Osteoblast (primary cell): ENCODE results near the gene TRIM65. TPM values are rescaled to one million over a fixed set of nuclear protein-coding genes. Genes with fewer than 3 reads are reported as not detected.

Source experiments
- DNase-seq: peaks from one replicate; pipeline ENCODE4 v3.0.0; 2011; ENCODE audit warnings: low spot score, mixed read lengths; ENCODE audit not compliant: insufficient read length; ENCODE audit errors: missing footprints
- H2AFZ ChIP-seq: 2 replicates; pipeline ENCODE4 v1.6.0; 2011; ENCODE audit warnings: mild to moderate bottlenecking, low read length
- H3K27ac ChIP-seq: 2 replicates; pipeline ENCODE4 v1.5.1; 2011; ENCODE audit warnings: mild to moderate bottlenecking, low read depth, low read length, moderate library complexity
- H3K27me3 ChIP-seq: 2 replicates; pipeline ENCODE4 v1.6.0; 2012; ENCODE audit warnings: mild to moderate bottlenecking, control low read depth, inconsistent platforms, low read length, moderate library complexity; ENCODE audit not compliant: insufficient read depth
- H3K36me3 ChIP-seq: 2 replicates; pipeline ENCODE4 v1.5.1; 2011; ENCODE audit warnings: mild to moderate bottlenecking, low read length, control low read depth, moderate library complexity; ENCODE audit not compliant: insufficient read depth
- H3K4me1 ChIP-seq: 2 replicates; pipeline ENCODE4 v1.5.1; 2011; ENCODE audit warnings: mild to moderate bottlenecking, low read length, control low read depth, moderate library complexity; ENCODE audit not compliant: insufficient read depth
- H3K4me2 ChIP-seq: 2 replicates; pipeline ENCODE4 v1.6.0; 2011; ENCODE audit warnings: mild to moderate bottlenecking, low read length; ENCODE audit not compliant: insufficient read depth
- H3K4me3 ChIP-seq: fragments of 200-600 bp; sonication (generic); 3 replicates; pipeline ENCODE4 v1.5.1; 2012; ENCODE audit warnings: mild to moderate bottlenecking, low read length, inconsistent platforms; ENCODE audit not compliant: insufficient read depth
- H3K79me2 ChIP-seq: 2 replicates; pipeline ENCODE4 v1.6.0; 2012; ENCODE audit warnings: mild to moderate bottlenecking, low read length, control low read depth, inconsistent platforms; ENCODE audit not compliant: insufficient read depth
- H3K9me3 ChIP-seq: 2 replicates; pipeline ENCODE4 v1.5.1; 2011; ENCODE audit warnings: low read depth, low read length, control low read depth
- H4K20me1 ChIP-seq: 2 replicates; pipeline ENCODE4 v1.6.0; 2012; ENCODE audit warnings: mild to moderate bottlenecking, low read length, control low read depth; ENCODE audit not compliant: insufficient read depth
- CTCF ChIP-seq: IDR thresholded peaks from 2 replicates; pipeline ENCODE4 v1.5.1; 2011; ENCODE audit warnings: mild to moderate bottlenecking, low read depth, low read length, moderate library complexity; ENCODE audit errors: extremely low read depth
- total RNA-seq: library from RNA; depleted of rRNA; stranded (reverse); fragments of >200 nt; gene quantifications from 2 replicates; pipeline ENCODE4 v1.2.3, GENCODE V29; 2012

TRIM65 gene
- total RNA-seq, 1 donor: 22.8 TPM

DNA sequence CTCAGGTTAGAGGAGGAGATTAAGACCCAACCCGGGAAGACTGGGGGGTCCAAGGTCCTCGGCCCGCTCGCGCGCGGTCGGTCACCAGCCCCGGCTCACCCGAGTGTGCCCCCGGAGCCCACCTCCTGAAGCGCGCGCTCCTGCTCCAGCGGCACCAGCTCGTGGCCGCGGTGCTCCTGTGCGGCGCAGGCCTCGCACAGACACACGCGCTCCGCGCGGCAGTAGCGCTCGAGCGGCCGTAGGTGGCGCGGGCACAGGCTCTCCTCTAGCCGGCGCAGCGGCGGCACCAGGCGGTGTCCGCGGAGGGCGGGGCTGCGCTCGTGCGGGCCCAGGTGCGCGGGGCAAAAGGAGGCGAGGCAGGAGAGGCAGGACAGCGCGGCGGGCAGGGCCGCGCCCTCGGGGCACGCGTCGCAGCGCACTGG, 19.0 kb downstream of the TRIM65 start:
- no peaks in the 10 kb centered on the region for H3K36me3 ChIP-seq
- H4K20me1 ChIP-seq: peaks cover 3% of the 10 kb centered on the region
- DNase-seq: peak; percentile 95
- H3K4me3 ChIP-seq: peak overlapping the region; percentile 77
- no peaks in the 10 kb centered on the region for H3K79me2 ChIP-seq
- peaks cover 6% of the 10 kb centered on the region for H3K27me3 ChIP-seq
- H2AFZ ChIP-seq: peak overlapping the region; percentile 80
- peak overlapping the region; percentile 41 for H3K27ac ChIP-seq
- no peaks in the 10 kb centered on the region for H3K9me3 ChIP-seq
- H3K4me1 ChIP-seq: peaks cover 27% of the 10 kb centered on the region
- peak; percentile 13 for TF ChIP-seq CTCF
- H3K4me2 ChIP-seq: peak overlapping the region; percentile 86

DNA sequence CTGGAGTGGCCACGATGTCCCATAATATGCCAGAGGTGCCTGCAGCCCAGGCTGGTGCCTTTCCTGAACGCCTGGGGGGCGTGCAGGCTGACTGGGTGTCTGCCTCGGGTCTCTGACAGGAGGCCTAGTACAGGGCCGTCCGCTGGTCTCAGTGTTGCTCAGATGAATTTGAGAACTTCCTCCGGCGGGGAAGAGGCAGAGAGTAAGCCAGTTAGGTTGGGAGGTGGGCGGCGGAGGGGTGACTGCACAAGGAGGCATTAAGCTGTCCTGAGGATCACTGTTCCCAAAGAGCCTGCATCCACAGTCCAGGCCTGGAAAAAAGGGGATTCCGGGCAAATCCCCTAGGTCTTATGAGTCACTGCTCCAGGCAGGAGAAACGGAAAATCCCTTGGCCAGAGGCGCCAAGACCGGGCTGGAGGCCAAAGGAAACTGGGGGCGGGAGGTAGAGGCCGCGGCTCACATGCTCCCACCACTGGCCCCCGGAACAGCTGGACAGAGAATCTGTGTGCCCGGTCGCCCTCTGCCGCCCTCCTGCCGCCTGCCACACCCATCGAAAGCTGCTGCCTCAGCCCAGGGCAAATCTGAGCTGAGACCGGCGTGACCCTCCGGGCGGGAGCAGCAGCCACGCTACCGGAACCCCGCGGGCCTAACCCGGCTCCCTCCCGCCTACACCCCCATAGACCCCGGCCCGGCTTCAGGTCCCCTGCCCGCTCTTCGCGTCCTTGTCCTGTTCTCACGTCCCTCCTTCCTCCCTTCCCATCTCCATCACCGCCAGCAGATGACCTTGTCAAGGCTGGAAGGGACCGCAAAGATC, 19.6 kb downstream of the TRIM65 start:
- no peaks in the 10 kb centered on the region for H3K79me2 ChIP-seq
- peaks cover 32% of the 10 kb centered on the region for H3K4me1 ChIP-seq
- peak; percentile 99 for DNase-seq
- TF ChIP-seq CTCF: peak; percentile 11
- peak overlapping the region; percentile 80 for H2AFZ ChIP-seq
- no peaks in the 10 kb centered on the region for H3K9me3 ChIP-seq
- no peaks in the 10 kb centered on the region for H3K36me3 ChIP-seq
- peaks cover 6% of the 10 kb centered on the region for H3K27me3 ChIP-seq
- peak overlapping the region; percentile 91 for H3K27ac ChIP-seq
- H3K4me2 ChIP-seq: peak overlapping the region; percentile 86
- peaks cover 3% of the 10 kb centered on the region for H4K20me1 ChIP-seq
- H3K4me3 ChIP-seq: peak overlapping the region; percentile 77

- Histone ChIP-seq H3K27ac (peak overlapping the region; percentile 91), H2AFZ (peak overlapping the region; percentile 20), H3K4me3 (peak overlapping the region; percentile 77), H3K27me3 (peaks cover 6% of the 10 kb centered on the region), H4K20me1 (peaks cover 3% of the 10 kb centered on the region), H3K4me2 (peak overlapping the region; percentile 86), H3K79me2 (no peaks in the 10 kb centered on the region), H3K36me3 (no peaks in the 10 kb centered on the region), H3K4me1 (peaks cover 32% of the 10 kb centered on the region), H3K9me3 (no peaks in the 10 kb centered on the region)
- TF ChIP-seq CTCF: peak; percentile 9
- DNase-seq: peak; percentile 87
These were observed 20.4 kb downstream of the TRIM65 start for GRCh38 chr17:75876190-75876937.

DNA sequence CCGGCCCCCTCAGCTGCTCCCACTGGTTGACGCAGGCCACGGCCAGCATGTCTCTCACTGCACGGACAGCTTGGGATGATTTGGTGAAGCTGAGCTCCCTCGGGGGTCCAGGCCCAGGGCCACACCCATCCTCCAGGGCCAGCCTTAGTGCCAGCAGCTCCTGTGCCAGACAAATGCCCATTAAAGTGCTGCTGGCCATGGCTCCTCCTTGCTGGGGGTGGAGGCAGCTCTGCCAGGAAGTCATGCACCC, 20.9 kb downstream of the TRIM65 start:
- no peaks in the 10 kb centered on the region for H3K36me3 ChIP-seq
- H3K79me2 ChIP-seq: no peaks in the 10 kb centered on the region
- no peaks in the 10 kb centered on the region for H3K9me3 ChIP-seq
- no peak overlapping the region for H3K27ac ChIP-seq
- no peak overlapping the region for H2AFZ ChIP-seq
- peak overlapping the region; percentile 86 for H3K4me2 ChIP-seq
- H3K27me3 ChIP-seq: peaks cover 6% of the 10 kb centered on the region
- no peak for TF ChIP-seq CTCF
- H3K4me3 ChIP-seq: no peak overlapping the region
- H3K4me1 ChIP-seq: peaks cover 32% of the 10 kb centered on the region
- DNase-seq: no peak
- peaks cover 3% of the 10 kb centered on the region for H4K20me1 ChIP-seq
